ENCODE data around the gene NAPA. TPM values are rescaled to one million over a fixed set of nuclear protein-coding genes. Genes with fewer than 3 reads are reported as not detected.
A peak's percentile ranks its signal among the peaks of the same experiment; 100 is the strongest.

Gene NAPA
- total and polyA plus RNA-seq, 8 donors, result 46.1 to 170 (median 106) TPM

DNA sequence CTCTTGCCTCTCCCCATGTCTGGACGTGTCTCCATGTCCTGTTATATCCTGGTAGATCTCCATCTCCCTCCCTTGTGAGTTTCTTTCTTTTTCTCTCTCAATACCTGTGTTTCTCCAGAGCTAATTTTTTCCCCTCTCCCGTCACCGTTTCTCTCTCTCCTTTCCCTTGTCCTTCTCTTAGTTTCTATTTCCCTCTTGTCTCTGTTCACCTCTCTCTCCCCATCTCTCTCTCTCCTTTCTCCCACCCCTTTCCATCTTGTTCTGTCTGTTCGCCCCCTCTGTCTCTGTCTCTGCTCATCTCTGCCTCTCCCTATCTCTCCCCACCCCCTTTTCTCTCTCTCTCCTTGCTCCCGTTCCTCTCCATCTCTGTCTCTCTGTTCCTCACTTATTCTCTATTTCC is 56.2 kb downstream of the NAPA start:
- Histone ChIP-seq H3K27ac (no peak overlapping the region), H3K4me3 (no peak overlapping the region), H3K4me1 (peaks cover 0 to 9% (median 7%) of the 10 kb centered on the region in 4 donors), H3K9me3 (peaks cover 8 to 20% (median 13%) of the 10 kb centered on the region in 4 donors), H3K27me3 (peaks cover 0 to 92% (median 60%) of the 10 kb centered on the region in 3 donors), H3K36me3 (peaks cover 0 to 16% (median 0%) of the 10 kb centered on the region in 4 donors)
- intact Hi-C loops (cut with DNase I; ENCODE audit: low total_unique reads), result no loop called here
- TF ChIP-seq POLR2AphosphoS5 (IDR thresholded peaks at IDR 0.05) (no peak), POLR2A (IDR thresholded peaks at IDR 0.05) (no peak), EP300 (IDR thresholded peaks at IDR 0.05) (no peak)
- TF ChIP-seq, protein P1, sequence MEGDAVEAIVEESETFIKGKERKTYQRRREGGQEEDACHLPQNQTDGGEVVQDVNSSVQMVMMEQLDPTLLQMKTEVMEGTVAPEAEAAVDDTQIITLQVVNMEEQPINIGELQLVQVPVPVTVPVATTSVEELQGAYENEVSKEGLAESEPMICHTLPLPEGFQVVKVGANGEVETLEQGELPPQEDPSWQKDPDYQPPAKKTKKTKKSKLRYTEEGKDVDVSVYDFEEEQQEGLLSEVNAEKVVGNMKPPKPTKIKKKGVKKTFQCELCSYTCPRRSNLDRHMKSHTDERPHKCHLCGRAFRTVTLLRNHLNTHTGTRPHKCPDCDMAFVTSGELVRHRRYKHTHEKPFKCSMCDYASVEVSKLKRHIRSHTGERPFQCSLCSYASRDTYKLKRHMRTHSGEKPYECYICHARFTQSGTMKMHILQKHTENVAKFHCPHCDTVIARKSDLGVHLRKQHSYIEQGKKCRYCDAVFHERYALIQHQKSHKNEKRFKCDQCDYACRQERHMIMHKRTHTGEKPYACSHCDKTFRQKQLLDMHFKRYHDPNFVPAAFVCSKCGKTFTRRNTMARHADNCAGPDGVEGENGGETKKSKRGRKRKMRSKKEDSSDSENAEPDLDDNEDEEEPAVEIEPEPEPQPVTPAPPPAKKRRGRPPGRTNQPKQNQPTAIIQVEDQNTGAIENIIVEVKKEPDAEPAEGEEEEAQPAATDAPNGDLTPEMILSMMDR (IDR thresholded peaks at IDR 0.05), result no peak
- no peak for DNase-seq
- WGBS, 5 donors, result 30 to 49% (median 37%) methylated on average over 5 of the region's 5 CpGs

DNA sequence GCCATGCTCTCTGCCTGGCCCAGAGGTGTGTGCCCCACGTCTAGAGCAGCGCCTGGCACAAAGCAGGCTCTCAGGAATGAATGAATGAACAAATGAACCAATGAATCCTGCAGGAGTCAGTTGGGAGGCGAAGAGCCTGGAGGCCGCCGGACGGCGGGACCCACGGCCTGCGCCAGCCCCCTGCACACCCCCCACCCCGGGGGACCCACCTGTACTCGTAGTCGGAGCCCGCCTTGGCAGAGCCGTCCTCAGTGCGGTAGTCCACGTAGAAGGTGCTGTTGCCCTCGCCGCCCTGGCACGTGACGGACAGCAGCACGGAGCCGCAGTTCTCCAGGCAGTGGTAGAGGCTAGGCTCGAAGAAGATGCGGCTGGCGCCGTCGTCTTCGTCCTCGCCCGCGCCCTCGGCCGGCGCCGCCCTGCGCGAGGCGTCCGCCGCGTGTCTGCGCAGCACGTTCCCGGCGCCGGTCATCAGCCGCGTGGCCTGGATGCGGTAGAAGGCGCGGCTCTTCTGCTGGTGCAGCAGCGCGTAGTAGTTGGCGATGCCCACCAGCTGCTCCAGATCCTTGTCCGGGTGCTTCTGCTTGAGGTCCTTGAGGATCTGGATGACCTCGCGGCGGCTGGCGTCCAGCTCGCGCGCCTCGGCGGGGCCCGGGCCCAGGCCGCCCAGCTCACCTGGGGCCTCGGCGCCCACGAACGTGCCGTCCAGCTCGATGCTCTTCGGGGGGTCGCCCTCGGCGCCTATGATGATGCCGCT is 58.0 kb downstream of the NAPA start:
- no peak for DNase-seq
- intact Hi-C loops (cut with DNase I; ENCODE audit: low total_unique reads), result no loop called here
- Histone ChIP-seq H3K36me3 (peaks cover 0 to 16% (median 0%) of the 10 kb centered on the region in 4 donors), H3K27ac (no peak overlapping the region), H3K27me3 (peaks cover 0 to 87% (median 60%) of the 10 kb centered on the region in 3 donors), H3K4me1 (peaks cover 0 to 9% (median 7%) of the 10 kb centered on the region in 4 donors), H3K9me3 (peaks cover 8 to 20% (median 13%) of the 10 kb centered on the region in 4 donors), H3K4me3 (peak overlapping the region in 1 of 4 donors; percentile 5)
- TF ChIP-seq POLR2A (IDR thresholded peaks at IDR 0.05) (no peak), EP300 (IDR thresholded peaks at IDR 0.05) (no peak), POLR2AphosphoS5 (IDR thresholded peaks at IDR 0.05) (no peak)
- TF ChIP-seq, protein P1 (IDR thresholded peaks at IDR 0.05), result no peak
- 23 to 38% (median 30%) methylated on average over 46 to 77 of the region's 77 CpGs for WGBS, 5 donors

DNA sequence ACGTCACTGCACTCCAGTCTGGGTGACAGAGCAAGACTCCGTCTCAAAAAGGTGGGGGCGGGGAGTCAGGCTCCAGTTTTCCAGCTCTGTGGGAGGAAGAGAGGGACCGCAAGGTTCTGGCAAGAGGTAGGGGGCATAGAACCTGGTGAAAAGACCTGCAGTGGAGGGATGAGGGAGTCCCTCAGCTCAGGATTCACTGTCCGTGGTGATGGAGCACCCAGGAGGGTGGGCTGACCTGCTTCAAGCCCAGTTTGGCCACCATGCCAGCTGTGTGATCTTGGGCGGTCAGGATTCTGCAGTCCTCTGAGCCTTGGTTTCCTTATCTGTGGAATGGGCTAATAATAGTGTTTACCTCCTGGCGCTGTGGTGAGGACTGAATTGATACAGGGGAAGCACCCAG is 64.4 kb downstream of the NAPA start:
- DNase-seq, result no peak
- H3K27ac ChIP-seq, result no peak overlapping the region
- H3K36me3 ChIP-seq, result peaks cover 0 to 1% (median 0%) of the 10 kb centered on the region in 4 donors
- WGBS, 5 donors, result 56 to 62% (median 58%) methylated on average over 6 to 7 of the region's 7 CpGs
- intact Hi-C loops (cut with DNase I; ENCODE audit: low total_unique reads), result no loop called here
- TF ChIP-seq POLR2A (IDR thresholded peaks at IDR 0.05), result no peak
- TF ChIP-seq, protein P1 (IDR thresholded peaks at IDR 0.05), result no peak
- no peak for TF ChIP-seq POLR2AphosphoS5 (IDR thresholded peaks at IDR 0.05)
- no peak for TF ChIP-seq EP300 (IDR thresholded peaks at IDR 0.05)
- peaks cover 13 to 83% (median 59%) of the 10 kb centered on the region in 3 donors for H3K27me3 ChIP-seq
- H3K4me3 ChIP-seq, result no peak overlapping the region
- H3K9me3 ChIP-seq, result peaks cover 0 to 10% (median 4%) of the 10 kb centered on the region in 4 donors
- peaks cover 20 to 25% (median 23%) of the 10 kb centered on the region in 4 donors for H3K4me1 ChIP-seq

DNA sequence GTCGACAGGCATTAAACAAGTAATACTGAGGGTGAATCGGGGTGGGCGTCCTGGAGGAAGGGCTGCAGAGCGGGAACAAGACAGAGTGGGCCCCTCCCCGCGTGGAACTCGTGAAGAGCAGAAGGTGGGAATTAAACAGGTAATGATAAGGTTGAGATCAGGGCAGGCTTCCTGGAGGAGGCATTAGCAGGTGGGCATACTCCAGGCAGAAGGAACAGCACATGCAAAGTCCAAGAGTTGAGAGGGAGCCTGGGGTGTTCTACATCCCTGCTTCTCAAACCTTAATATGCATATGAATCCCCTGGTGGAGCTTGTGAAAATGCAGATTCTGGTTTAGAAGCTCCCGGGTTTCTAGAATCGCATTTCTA is 66.5 kb downstream of the NAPA start:
- no peak overlapping the region for H3K4me3 ChIP-seq

More for the DNA sequence above, 66.5 kb downstream of the NAPA start:
- H3K27ac ChIP-seq, result no peak overlapping the region
- H3K9me3 ChIP-seq, result peaks cover 0 to 8% (median 2%) of the 10 kb centered on the region in 4 donors
- H3K4me1 ChIP-seq, result peaks cover 20 to 32% (median 24%) of the 10 kb centered on the region in 4 donors
- H3K36me3 ChIP-seq, result no peaks in the 10 kb centered on the region
- DNase-seq, result no peak
- H3K27me3 ChIP-seq, result peaks cover 21 to 86% (median 70%) of the 10 kb centered on the region in 3 donors
- no peak for TF ChIP-seq EP300 (IDR thresholded peaks at IDR 0.05)
- TF ChIP-seq, protein P1 (IDR thresholded peaks at IDR 0.05), result no peak
- TF ChIP-seq POLR2AphosphoS5 (IDR thresholded peaks at IDR 0.05), result no peak
- TF ChIP-seq POLR2A (IDR thresholded peaks at IDR 0.05), result no peak
- intact Hi-C loops (cut with DNase I; ENCODE audit: low total_unique reads), result no loop called here
- 25 to 30% (median 29%) methylated on average over 9 of the region's 9 CpGs for WGBS, 5 donors

Data from stomach (tissue), 9 donors.